HG03439 (cell line): ENCODE data around the gene NUTM2F.
A peak's percentile ranks its signal among the peaks of the same experiment; 100 is the strongest.
"Not testable (repeated sequence)": the region's sequence is repeated elsewhere in the genome, so short reads cannot be mapped to it uniquely, and the experiment has no call there.

Source experiments
- ATAC-seq: cut with Tn5 transposase; IDR thresholded peaks from one replicate; pipeline ENCODE4 v1.9.1; 2021; ENCODE audit warnings: mild to moderate bottlenecking, moderate library complexity; ENCODE audit not compliant: unreplicated experiment

The NUTM2F gene, protein sequence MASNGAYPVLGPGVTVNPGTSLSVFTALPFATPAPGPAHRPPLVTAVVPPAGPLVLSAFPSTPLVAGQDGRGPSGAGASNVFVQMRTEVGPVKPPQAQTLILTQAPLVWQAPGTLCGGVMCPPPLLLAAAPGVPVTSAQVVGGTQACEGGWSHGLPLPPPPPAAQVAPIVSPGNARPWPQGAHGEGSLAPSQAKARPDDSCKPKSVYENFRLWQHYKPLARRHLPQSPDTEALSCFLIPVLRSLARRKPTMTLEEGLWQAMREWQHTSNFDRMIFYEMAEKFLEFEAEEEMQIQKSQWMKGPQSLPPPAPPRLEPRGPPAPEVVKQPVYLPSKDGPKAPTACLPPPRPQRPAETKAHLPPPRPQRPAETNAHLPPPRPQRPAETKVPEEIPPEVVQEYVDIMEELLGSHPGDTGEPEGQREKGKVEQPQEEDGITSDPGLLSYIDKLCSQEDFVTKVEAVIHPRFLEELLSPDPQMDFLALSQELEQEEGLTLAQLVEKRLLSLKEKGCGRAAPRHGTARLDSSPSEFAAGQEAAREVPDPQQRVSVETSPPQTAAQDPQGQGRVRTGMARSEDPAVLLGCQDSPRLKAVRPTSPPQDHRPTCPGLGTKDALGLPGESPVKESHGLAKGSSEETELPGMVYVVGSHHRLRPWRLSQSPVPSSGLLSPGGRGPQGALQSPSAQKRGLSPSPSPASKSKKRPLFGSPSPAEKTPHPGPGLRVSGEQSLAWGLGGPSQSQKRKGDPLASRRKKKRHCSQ

DNA sequence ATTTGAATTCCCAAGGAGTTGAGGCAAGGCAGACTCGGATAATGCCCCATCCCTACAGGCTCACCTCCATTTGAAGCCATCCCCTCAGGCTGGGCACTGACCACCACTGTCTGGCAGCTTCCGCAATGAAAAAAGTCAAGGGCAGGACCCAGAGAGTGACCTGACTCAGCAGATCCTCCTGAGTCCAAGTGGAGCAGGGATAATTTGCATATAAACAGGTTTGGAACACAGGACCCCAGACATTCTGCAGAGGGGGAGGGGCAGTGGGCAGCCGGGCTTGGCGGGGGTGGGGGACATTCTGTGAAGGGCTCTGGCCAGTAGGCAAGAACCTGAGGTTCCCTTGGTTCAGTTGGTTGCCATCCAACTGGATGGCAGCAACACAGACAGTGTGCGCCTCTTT is at the start of gene NUTM2F:
Gene NUTM2F (minus strand): TSS at position 101 of the 400 bp plus-strand sequence. CDS start 21 bp downstream, at position 80.
- not testable (repeated sequence) for ATAC-seq

DNA sequence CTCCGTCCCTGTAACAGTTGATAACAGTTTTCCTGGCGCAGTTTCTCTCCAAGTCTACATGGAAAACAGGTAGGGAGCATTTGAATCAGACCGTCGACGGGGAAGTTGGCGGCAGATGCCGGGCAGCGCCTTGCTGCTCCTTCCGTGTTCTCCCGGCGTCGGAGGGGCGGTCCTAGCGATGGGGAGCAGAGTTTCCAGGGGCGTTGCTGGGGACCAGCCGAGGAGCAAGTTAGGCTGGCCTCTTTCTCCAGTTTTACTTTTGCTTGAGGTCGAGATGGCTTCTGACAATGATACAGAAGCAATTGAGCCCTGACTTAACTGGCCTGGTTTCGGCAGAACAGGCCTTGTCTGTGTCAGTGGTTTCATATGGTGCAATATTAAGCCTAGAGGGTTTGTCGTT is 46.8 kb upstream of the NUTM2F start:
- peak; percentile 51 for ATAC-seq

DNA sequence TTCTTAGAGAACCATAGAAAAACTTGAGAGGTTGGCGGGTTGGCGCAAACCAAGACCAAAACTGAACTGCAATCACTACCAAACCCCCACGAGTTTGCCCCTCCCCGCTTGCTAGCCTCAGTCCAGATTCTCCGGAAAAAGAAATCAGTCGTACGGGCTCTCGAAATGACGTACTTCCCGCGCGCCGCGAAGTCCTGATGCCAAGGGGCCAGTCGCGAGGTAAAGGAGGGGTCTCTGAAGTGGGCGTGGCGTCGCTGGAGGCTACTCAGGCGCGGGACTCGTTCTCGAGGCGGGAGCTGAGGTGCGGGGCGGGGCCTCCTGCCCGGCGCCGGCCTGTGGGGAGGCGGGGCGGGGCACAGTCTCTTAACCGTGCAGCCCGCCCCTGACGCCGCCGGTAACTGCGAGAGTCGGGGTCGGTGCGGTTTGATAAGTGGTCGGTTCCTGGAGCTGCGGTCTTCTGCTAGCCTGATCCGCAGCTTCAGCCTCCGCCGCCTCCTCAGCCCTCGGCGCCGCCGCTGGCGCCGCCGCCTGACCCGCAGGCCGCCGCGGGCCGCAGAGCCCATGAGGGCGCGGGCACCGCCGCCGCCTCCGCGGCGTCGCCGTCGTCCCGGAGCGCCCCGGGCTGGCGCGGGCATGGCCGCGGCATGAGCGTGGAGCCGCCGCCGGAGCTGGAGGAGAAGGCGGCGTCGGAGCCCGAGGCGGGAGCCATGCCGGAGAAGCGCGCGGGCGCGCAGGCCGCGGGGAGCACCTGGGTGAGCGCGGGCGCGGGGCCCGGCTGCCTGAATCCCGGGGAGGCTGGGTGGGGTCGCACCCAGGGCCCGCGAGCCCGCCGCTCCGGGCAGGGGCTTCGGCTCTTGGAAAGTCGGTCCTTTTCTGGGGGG is 46.0 kb upstream of the NUTM2F start:
- ATAC-seq = peak; percentile 92

DNA sequence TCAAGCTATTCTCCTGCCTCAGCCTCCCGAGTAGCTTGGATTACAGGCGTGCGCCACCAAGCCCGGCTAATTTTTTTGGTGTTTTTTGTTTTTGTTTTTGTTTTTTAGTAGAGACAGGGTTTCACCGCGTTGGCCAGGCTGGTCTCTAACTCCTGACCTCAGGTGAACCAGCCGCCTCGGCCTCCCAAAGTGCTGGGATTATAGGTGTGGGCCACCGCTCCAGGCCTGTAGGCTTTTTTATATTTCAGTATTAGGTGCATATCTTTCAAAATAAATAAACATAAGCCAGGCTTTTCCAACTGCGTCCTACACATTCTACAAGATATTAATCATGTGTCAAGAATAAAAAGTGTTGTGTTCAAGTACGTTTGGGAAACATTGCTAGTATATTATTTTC is 45.3 kb upstream of the NUTM2F start:
- not testable (repeated sequence) for ATAC-seq

DNA sequence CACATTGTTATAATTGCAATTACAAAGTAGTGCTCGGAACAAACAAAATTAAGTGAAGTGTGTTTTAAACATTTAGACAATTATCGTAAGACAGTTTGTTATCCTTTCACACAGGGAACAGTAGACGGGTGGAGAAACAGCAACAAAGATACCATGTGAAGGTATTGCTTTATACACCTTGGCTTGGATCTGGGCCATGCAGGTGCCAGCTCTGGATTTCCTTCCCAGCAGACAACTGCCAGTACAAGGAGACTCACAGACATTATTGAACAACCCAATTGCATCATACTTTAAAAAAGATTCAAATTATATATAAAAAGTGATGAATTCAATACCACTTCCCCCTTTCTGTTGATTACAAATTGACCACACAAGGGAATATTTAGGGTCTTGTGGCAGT is 41.8 kb upstream of the NUTM2F start:
- not testable (repeated sequence) for ATAC-seq

DNA sequence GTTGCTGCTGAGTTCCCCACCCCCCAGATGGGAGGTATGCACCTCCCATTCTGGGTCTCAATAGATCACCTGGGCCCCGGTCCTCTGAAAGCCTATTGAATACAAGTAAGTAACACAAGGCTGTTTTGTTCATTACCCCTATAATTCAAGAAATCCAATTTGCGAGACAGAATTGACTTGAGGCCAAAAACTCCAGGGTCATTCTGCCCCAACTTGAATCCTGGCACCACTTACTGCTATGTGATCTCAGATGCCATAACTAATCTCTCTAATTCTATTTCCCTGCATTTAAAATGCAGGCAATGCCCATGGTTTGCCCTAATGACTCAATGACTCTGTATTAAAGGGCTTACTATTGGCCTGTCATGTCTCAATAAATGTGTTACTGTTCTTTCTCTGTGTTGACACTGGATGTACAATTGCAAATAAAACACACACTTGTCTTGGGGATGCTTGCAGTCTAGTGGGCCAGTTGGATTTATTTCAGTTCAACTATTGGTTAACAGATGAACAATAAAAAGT is 35.7 kb upstream of the NUTM2F start:
- ATAC-seq = not testable (repeated sequence)

DNA sequence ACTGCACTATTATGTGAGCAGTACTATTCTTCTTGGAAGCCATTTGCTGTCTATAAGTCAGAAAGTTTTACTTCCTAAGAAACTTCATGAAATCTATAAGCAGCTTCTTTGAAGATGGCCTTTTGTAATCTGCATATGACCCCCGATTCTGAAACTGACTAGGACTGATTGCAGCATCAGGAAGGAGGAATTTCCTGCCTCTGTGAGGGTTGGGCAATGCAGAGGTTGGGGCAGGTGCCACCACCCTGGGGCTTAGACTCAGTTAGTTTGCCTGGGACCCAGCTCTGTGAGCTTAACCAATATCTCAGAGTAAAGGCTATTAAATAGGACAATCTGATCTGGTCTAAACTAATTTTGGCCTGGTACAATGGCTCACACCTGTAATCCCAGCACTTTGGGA is 28.7 kb upstream of the NUTM2F start:
- not testable (repeated sequence) for ATAC-seq

DNA sequence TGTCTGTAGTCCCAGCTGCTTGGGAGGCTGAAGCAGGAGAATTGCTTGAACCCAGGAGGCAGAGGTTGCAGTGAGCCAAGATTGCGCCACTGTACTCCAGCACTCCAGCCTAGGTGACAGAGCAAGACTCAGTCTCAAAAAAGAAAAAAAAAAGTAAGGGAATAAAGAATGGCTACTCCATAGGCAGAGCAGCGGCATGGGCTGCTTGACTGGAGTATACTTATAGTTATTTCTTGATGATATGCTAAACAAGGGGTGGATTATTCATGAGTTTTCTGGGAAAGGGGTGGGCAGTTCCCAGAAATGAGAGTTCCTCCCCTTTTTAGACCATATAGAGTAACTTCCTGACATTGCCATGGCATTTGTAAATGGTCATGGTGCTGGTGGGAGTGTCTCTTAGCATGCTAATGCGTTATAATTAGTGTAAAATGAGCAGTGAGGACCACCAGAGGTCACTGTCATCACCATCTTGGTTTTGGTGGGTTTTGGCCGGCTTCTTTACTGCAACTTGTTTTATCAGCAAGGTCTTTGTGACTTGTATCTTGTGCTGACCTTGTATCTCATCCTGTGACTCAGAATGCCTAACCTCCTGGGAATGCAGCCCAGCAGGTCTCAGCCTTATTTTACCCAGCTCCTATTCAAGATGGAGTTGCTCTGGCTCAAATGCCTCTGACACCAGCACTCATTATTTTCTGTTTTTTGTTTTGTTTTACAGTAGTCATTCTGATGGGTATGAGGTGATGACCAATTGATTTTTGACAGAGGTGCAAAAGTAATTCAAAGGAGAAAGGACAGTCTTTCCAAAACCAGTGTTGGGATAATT is 23.7 kb upstream of the NUTM2F start:
- not testable (repeated sequence) for ATAC-seq

DNA sequence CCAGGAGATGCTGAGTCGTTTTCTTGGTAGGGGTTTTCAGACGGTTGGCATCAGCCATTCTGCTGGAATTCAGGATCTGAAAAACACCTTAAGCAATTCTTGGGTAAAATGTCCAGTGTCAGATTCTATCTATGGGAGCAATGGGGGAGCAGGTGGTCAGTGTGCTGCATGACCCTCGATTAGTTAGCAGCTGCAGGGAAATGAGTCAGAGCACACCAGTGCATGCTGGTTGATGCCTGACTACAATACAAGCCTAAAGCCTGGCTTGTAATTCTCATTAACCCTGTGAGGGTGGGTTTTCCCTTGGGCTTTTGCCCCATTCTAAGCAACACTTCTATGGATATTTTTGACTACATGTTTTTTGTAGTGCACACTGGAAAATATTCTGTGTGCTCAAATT is 20.3 kb upstream of the NUTM2F start:
- ATAC-seq = not testable (repeated sequence)

DNA sequence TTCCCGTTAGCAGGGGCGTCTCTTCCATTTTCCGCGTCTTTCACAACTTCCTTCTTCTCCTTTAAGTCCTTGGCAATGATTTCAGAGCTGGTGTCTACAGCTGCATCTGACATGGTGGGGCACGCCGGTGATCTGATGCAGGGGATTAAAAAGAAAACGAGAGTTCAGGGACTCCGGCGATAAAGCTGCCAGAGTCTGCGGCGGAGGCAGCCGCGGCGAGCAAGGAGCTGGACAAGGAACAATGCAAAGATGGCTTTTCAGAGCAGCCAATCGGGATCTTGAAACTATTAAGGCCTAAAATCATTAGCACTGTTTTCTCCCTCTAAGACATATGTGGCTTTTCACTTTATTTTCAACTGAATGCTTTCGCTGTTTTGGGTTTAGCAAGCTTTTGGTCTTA is 19.0 kb upstream of the NUTM2F start:
- not testable (repeated sequence) for ATAC-seq

DNA sequence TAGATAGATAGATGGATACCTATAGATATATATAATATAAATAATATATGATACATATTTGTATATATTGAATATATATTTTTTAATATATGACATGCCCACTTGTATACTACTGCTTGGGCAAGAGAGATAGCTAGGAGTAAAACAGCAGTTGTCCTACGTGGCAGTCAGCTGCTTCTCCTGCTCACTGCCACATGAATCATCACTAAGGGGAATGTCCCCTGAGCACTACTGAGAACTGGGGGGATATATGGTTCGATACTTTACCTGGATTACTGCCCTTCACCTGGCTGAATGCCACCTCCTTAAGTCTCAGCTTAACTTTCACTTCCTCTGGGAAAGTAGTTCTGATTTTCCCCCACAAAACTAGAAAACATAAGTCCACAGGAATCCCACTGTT is 13.3 kb upstream of the NUTM2F start:
- not testable (repeated sequence) for ATAC-seq

DNA sequence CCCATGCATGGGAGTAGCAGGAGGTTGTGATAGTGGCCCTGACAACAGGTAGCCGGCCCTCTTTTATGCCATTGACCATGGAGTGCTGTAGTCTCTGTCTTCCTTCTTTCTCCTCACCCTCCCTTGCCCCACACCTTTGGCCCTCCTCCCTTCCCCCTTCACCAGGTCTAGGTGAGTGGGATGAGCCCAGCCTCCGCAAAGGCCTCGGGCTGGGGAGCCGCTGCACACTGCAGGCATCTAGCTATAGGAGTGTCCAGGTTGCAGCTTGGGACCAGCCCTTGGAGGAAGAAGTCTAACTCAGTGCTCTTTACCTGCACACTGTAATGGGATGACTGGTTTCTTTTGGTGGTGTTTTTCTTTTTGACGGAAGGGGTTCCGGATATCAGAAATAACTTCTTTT is 12.3 kb upstream of the NUTM2F start:
- not testable (repeated sequence) for ATAC-seq

DNA sequence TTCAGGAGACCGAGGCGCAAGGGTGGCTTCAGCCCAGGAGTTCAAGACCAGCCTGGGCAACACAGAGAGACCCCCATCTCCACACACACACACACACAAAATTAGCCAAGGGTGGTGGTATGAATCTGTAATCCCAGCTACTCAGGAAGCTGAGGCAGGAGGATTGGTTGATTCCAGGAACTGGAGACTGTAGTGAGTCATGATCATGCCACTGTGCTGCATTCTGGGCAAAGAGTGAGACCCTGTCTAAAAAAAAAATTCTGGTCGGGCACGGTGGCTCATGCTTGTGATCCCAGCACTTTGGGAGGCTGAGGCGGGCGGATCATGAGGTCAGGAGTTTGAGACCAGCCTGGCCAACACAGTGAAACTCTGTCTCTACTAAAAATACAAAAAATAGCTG is 11.2 kb upstream of the NUTM2F start:
- ATAC-seq = not testable (repeated sequence)

DNA sequence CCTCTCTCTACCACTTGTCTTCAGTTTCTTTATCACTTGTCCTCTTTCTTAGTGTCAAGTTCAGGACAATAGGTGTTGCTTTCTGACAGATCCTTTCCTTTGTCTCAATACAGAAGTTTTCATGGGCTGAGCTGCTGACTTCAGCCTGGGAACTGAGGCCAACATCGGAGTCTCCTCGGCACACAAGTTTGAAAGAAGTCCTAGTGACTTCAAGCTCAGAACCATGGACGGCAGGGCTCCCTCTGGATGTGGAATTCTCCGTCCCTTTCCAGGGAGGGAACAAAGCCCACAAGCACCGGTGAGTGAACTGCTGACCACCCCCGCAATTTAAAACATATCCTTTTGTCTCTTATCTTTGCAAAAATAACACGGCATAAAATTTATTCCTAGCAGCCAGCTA is 10.3 kb upstream of the NUTM2F start:
- not testable (repeated sequence) for ATAC-seq

DNA sequence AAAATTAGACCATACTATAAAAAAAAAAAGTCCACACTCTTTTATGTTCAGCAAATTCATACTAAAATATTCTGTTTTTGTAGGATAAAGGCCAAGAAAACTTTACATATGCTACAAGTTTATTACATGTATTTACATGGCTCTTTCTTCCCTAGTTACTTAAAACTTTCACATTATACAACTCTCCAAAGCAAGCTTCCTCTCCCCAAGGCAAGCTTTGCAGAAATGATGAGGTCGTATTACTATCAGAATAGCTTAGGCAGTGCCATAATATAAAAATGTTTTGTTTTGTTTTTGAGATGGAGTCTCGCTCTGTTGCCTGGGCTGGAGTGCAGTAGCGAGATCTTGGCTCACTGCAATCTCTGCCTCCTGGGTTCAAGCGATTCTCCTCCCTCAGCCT is 8.0 kb upstream of the NUTM2F start:
- ATAC-seq = not testable (repeated sequence)

DNA sequence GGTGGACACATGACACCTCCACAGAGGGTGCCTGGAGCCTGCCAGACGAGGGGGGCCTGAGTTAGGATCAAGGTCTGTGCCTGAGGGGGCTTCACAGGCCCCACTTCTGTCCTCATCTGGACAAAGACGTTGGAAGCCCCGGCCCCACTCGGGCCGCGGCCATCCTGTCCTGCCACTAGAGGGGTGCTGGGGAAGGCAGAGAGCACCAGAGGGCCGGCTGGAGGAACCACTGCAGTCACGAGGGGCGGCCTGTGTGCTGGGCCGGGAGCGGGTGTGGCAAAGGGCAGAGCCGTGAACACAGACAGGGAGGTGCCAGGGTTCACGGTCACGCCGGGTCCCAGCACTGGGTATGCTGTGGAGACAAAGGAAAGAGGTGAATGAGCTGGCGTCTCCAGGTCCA is 2.9 kb downstream of the NUTM2F start:
- ATAC-seq = not testable (repeated sequence)

DNA sequence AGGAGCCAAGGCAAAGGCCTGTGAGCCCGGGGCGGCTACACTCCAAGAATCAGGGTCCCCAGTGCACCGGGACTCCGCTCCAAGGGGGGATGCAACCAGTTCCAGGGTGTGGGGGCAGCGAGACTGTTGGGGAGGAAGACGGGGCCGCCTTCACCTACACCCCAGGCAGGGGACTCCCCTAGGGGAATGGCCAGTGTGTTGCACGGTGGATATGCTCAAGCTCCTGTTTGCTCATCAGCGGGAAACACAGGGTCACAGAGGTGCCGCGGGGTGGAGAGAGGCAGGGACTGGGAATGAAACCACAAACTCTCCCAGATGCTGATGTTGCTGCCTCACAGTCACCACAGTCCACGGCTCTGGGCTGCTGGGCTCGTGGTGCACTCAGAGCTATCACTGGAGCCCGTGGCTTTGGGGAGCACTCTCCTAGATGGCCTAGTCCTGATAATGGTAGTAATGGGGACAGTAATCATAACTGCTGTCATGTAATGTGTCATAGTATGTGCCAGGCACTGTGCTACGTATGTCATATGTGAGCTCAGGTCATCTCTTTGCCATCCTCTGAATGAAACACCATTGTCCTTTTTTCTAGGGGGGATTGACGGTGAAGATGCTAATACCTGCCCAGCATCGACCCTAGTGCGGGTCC is 5.2 kb downstream of the NUTM2F start:
- ATAC-seq = not testable (repeated sequence)

DNA sequence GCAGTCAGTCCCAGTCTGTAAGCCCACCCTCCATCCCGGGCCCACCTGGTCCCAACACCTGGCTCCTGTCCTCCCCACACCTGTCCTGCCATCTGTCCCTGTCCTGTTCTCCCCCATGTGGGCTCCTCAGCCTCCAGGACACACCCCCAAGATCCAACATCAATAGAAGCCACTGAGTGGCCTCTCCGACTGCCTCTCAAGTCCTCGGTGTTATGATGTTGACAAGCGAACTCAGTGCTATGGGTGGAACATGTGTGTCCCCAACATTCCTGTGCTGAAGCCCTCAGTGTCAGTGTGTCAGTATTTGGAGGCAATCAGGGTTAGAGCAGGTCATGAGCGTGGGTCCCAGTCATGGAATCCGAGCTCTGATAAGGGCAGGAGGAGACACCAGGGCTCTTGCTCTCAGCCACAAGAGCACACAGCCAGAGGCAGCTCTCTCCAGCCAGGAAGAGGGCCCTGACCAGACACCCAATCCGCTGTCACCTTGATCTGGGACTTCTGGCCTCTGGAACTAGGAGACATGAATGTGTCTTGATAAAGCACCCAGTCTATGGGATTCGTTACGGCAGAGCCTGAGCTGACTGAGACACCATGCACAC is 6.0 kb downstream of the NUTM2F start:
- not testable (repeated sequence) for ATAC-seq
